ENCODE data around the gene KCNJ10.
A peak's percentile ranks its signal among the peaks of the same experiment; 100 is the strongest.

The KCNJ10 gene

DNA sequence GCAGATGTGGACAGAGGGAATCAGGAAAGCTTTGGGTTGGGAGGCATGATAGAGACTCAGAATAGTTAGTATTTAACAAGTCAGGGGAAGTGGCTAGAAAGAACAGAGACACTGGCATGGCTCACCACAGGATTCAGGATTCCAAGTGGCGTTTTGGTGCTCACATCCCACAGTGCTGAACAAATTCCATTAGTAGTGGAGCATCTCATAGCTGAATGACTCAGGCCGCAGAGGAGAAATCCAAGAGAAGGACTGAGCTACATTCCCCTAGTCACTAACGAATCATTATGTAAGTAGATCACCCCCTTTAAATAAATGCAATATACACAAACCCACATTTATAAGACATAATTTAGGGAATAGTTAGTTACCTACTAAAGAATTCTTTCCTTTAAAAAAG, 6.3 kb upstream of the KCNJ10 start:
- Histone ChIP-seq H3K4me1 (ENCODE audit: control insufficient read depth, insufficient read depth, low read length) (no peaks in the 10 kb centered on the region), H3K27ac (ENCODE audit: insufficient read depth, low read depth, low read length, poor library complexity, severe bottlenecking) (no peak overlapping the region), H3K36me3 (ENCODE audit: control insufficient read depth, insufficient read depth, low read length) (no peaks in the 10 kb centered on the region), H3K27me3 (ENCODE audit: control insufficient read depth, insufficient read depth, low read length, poor library complexity, severe bottlenecking) (peaks cover 50% of the 10 kb centered on the region), H3K4me3 (ENCODE audit: insufficient read depth, low read depth, low read length) (no peak overlapping the region), H3K9me3 (ENCODE audit: control insufficient read depth, low read length) (no peaks in the 10 kb centered on the region)
- WGBS, 2 experiments: 60 to 73% methylated on average over 2 to 3 of the region's 3 CpGs

DNA sequence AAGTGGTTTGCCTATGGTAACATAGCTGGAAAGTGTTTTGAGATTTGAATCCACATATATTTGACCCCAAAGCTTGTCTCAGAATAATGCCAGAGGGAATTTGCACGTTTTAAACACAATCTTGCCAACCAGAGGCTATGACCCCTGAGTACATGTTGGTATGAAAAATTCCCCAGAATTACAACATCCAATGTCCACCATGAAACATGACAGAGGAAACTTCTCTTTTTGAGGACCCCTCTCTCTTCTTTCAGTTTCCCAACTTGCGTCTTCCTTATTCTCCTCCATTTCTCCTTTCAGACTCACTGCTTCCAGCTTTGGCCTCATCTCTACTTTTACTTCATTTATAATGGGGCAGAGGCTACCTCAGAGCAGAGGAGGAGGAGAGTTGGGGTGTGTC, 5.9 kb upstream of the KCNJ10 start:
- Histone ChIP-seq H3K4me1 (ENCODE audit: control insufficient read depth, insufficient read depth, low read length) (peaks cover 3% of the 10 kb centered on the region), H3K4me3 (ENCODE audit: insufficient read depth, low read depth, low read length) (no peak overlapping the region), H3K36me3 (ENCODE audit: control insufficient read depth, insufficient read depth, low read length) (no peaks in the 10 kb centered on the region), H3K9me3 (ENCODE audit: control insufficient read depth, low read length) (no peaks in the 10 kb centered on the region), H3K27ac (ENCODE audit: insufficient read depth, low read depth, low read length, poor library complexity, severe bottlenecking) (no peak overlapping the region), H3K27me3 (ENCODE audit: control insufficient read depth, insufficient read depth, low read length, poor library complexity, severe bottlenecking) (peaks cover 50% of the 10 kb centered on the region)
- WGBS, 2 experiments: 75 to 79% methylated on average over 2 of the region's 2 CpGs

DNA sequence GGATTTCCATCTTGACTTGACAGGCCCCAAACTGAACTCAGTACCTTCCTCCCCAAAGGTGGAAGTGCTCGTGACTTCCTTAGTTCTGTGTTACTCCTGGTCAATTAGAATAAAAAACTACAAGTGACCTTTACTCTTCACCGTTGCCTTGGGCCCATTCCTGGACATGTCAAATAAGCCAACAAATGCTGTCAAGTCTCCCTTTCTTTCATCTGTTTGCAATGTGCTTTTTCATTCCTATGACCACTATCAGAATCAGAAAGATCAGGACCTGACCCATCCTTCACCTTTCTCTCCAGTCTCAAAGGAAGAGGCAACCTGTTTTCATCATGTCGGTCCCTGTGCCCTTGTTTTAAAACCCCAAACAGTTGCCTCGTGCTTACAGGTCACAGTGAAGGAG, 4.9 kb upstream of the KCNJ10 start:
- Histone ChIP-seq H3K36me3 (ENCODE audit: control insufficient read depth, insufficient read depth, low read length) (no peaks in the 10 kb centered on the region), H3K27ac (ENCODE audit: insufficient read depth, low read depth, low read length, poor library complexity, severe bottlenecking) (no peak overlapping the region), H3K27me3 (ENCODE audit: control insufficient read depth, insufficient read depth, low read length, poor library complexity, severe bottlenecking) (peaks cover 50% of the 10 kb centered on the region), H3K9me3 (ENCODE audit: control insufficient read depth, low read length) (no peaks in the 10 kb centered on the region), H3K4me3 (ENCODE audit: insufficient read depth, low read depth, low read length) (no peak overlapping the region), H3K4me1 (ENCODE audit: control insufficient read depth, insufficient read depth, low read length) (peaks cover 3% of the 10 kb centered on the region)
- WGBS, 2 experiments: 83 to 88% methylated on average over 4 of the region's 4 CpGs

DNA sequence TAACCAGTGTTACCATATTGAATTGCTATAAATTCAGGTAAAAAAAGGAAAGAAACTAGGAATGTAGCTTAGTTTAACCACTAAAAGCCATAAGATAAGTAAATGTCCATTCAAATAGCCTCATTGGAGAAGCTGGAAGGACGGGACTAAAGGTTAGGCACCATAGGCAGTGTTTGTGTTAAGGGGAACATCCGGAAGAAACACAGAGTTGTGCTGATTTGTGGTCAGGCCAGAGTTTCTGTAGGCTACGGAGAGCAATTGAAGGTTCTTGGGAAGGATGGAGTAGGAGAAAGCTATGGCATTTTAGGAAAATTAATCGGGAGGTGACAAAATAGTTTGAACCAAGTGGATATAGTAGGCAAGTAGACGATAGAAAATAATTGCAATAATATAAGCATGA, 1.3 kb upstream of the KCNJ10 start:
- peaks cover 14% of the 10 kb centered on the region for H3K4me1 ChIP-seq (ENCODE audit: control insufficient read depth, insufficient read depth, low read length)
- no peak overlapping the region for H3K4me3 ChIP-seq (ENCODE audit: insufficient read depth, low read depth, low read length)
- WGBS, 2 experiments: 89 to 90% methylated on average over 5 of the region's 5 CpGs
- peaks cover 53% of the 10 kb centered on the region for H3K27me3 ChIP-seq (ENCODE audit: control insufficient read depth, insufficient read depth, low read length, poor library complexity, severe bottlenecking)
- H3K9me3 ChIP-seq (ENCODE audit: control insufficient read depth, low read length): no peaks in the 10 kb centered on the region
- H3K27ac ChIP-seq (ENCODE audit: insufficient read depth, low read depth, low read length, poor library complexity, severe bottlenecking): no peak overlapping the region
- no peaks in the 10 kb centered on the region for H3K36me3 ChIP-seq (ENCODE audit: control insufficient read depth, insufficient read depth, low read length)

DNA sequence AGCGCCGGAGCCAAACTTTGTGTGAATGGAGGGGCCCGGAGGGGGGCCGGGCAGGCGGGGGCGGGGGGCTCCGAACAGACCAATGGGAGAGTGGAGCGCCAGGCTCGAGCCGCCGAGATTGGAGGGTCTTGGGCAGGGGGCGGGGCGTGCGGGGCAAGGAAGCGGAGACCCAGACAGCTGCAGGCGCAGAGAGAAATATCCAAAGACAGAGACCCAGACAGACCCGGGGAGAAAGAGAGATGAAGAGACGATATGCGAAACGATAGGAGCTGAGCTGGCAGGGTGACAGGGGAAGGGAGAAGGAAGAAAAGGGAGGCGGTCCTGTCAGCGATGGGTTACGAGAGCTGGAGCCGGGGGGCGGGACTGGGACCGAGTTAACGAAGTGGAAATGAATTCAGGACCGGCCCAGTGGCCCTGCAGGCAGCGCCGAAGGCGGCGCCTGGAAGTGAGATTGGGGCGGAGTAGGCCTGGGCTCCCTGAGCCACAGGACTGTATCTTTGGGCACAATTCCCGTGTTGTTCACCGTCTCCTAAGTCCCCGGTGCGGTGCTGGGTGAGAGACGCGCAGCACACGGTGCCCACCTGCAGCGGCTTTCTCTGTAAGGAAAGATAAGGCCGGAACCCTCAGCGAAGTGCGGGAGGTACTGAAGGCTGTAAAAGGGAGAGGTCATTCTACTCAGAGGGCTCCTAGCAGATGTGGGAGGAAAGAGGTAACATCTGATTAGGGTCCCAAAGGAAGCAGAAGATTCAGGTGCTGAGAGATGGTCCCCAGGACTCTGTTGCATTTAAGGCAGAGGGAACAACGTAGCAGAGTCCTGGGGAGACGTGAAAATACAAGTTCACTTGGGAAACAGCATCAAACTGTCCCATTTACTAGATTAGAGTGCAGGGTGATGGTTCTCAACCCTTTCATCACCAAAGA, 543 bp upstream of the KCNJ10 start:
- 3% methylated on average over 45 to 46 of the region's 46 CpGs for WGBS, 2 experiments
- H3K4me3 ChIP-seq (ENCODE audit: insufficient read depth, low read depth, low read length): peak overlapping the region; percentile 32
- no peak overlapping the region for H3K27ac ChIP-seq (ENCODE audit: insufficient read depth, low read depth, low read length, poor library complexity, severe bottlenecking)
- no peaks in the 10 kb centered on the region for H3K9me3 ChIP-seq (ENCODE audit: control insufficient read depth, low read length)
- peaks cover 53% of the 10 kb centered on the region for H3K27me3 ChIP-seq (ENCODE audit: control insufficient read depth, insufficient read depth, low read length, poor library complexity, severe bottlenecking)
- H3K4me1 ChIP-seq (ENCODE audit: control insufficient read depth, insufficient read depth, low read length): peaks cover 14% of the 10 kb centered on the region
- H3K36me3 ChIP-seq (ENCODE audit: control insufficient read depth, insufficient read depth, low read length): no peaks in the 10 kb centered on the region

DNA sequence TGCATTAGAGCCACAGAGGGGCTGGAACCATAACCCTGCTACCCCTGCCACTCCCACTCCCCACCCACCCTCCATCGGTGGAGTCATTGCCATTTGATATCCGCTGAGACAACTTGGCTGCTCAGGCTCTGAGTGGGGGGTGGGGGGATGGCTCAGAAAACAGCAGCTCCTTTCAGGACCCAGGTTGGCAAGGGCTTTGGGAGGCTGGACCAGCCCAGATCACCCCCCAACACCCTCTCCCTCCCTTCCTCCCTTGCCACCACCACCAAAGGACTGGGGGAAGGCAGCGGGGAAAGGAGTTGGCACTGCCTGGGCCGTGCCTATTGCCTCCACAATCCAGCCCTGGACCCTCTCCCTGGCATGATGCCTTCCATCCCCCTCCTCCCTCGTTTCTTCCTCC, 1.7 kb downstream of the KCNJ10 start:
- Histone ChIP-seq H3K4me1 (ENCODE audit: control insufficient read depth, insufficient read depth, low read length) (peaks cover 14% of the 10 kb centered on the region), H3K9me3 (ENCODE audit: control insufficient read depth, low read length) (no peaks in the 10 kb centered on the region), H3K36me3 (ENCODE audit: control insufficient read depth, insufficient read depth, low read length) (no peaks in the 10 kb centered on the region), H3K27ac (ENCODE audit: insufficient read depth, low read depth, low read length, poor library complexity, severe bottlenecking) (no peak overlapping the region), H3K4me3 (ENCODE audit: insufficient read depth, low read depth, low read length) (no peak overlapping the region), H3K27me3 (ENCODE audit: control insufficient read depth, insufficient read depth, low read length, poor library complexity, severe bottlenecking) (peaks cover 53% of the 10 kb centered on the region)
- WGBS, 2 experiments: 70 to 75% methylated on average over 5 of the region's 5 CpGs

DNA sequence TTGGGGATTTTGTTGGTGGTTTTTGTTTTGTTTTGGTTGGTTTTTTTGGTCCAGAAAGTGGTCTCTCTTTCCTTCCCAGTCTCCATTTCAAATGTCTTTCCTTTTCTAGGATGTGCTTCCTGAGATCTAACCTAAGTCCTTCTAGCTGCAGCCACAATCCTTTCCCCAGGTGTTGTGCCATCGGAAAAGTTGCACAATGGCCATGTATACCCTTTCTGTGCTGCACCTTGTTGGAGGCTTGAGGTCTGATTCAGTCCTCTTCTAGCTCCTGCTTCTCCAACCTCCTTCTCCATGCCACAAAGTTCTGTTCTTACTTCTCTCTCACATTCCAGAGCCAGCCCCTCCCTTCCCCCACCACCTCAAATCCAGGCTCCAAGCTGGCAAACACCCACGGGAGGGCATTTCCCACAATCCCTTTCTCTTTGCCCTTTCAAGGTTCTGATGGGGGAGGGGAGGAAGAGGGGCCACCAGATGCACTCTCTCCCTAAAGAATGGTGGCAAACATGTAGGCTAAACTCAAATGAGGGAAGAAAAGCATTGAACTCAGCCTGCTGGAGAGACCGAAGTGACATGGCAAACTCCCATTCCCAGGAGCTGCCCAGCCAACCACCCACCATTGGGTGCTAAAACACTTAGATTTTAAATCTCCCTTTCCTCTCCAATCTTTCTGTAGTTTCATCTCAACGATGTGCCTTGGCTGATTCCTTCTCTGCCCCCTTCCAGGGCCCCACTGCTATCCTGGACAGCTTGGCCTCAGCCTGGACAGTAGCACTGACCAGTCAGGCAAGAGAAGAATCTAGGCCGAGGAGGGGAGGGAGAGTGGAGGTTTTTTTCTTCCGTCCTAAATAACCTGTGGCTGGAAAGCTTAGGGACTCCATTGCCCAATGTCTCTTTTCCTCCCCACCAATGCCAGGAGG, 2.9 kb downstream of the KCNJ10 start:
- H3K27ac ChIP-seq (ENCODE audit: insufficient read depth, low read depth, low read length, poor library complexity, severe bottlenecking): no peak overlapping the region
- peaks cover 43% of the 10 kb centered on the region for H3K27me3 ChIP-seq (ENCODE audit: control insufficient read depth, insufficient read depth, low read length, poor library complexity, severe bottlenecking)
- 71 to 75% methylated on average over 6 of the region's 6 CpGs for WGBS, 2 experiments
- H3K9me3 ChIP-seq (ENCODE audit: control insufficient read depth, low read length): no peaks in the 10 kb centered on the region
- no peaks in the 10 kb centered on the region for H3K36me3 ChIP-seq (ENCODE audit: control insufficient read depth, insufficient read depth, low read length)
- H3K4me1 ChIP-seq (ENCODE audit: control insufficient read depth, insufficient read depth, low read length): peaks cover 25% of the 10 kb centered on the region
- no peak overlapping the region for H3K4me3 ChIP-seq (ENCODE audit: insufficient read depth, low read depth, low read length)

DNA sequence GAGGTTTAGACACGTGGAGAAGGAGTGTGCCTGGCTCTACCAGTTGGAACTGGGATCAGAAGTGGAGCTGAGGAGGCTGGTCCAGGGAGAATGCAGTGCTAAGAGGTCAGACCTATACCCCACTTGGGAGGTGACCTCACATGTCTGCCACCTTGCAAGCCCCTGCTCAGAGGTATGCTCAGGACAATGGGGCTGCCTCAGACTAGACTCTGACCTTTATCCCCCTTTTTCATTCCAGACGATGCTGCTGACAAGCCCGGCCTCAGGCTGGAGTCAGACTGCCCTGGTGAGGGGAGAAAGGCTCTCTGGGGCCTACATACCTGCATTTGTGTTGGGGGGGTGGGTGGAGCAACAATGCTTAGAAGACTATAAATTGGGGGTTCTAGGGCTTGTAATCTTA, 5.2 kb downstream of the KCNJ10 start:
- no peak overlapping the region for H3K4me3 ChIP-seq (ENCODE audit: insufficient read depth, low read depth, low read length)
- H3K27me3 ChIP-seq (ENCODE audit: control insufficient read depth, insufficient read depth, low read length, poor library complexity, severe bottlenecking): peaks cover 20% of the 10 kb centered on the region
- no peaks in the 10 kb centered on the region for H3K36me3 ChIP-seq (ENCODE audit: control insufficient read depth, insufficient read depth, low read length)
- WGBS, 2 experiments: 66 to 76% methylated on average over 3 of the region's 3 CpGs
- no peak overlapping the region for H3K27ac ChIP-seq (ENCODE audit: insufficient read depth, low read depth, low read length, poor library complexity, severe bottlenecking)
- H3K4me1 ChIP-seq (ENCODE audit: control insufficient read depth, insufficient read depth, low read length): peaks cover 27% of the 10 kb centered on the region
- H3K9me3 ChIP-seq (ENCODE audit: control insufficient read depth, low read length): no peaks in the 10 kb centered on the region

DNA sequence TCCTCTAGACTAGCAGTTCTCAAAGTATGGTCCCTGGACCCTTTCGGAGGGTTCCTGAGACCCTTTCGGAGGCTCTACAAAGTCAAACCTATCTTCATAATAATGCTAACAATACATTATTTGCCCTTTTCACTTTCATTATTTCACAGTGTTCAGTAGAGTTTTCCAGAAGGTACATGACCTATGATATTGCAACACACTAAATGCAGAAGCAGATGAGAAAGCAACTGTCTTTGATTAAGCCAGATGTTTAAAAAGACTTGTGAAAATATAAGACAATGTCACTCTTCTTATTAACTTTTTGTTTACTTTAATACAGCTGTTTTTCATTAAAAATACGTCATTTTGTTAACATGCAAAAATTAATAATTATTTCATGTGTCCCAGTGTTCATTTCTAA, 5.8 kb downstream of the KCNJ10 start:
- peaks cover 14% of the 10 kb centered on the region for H3K27me3 ChIP-seq (ENCODE audit: control insufficient read depth, insufficient read depth, low read length, poor library complexity, severe bottlenecking)
- WGBS, 2 experiments: 91% methylated on average over 2 to 3 of the region's 3 CpGs
- no peaks in the 10 kb centered on the region for H3K9me3 ChIP-seq (ENCODE audit: control insufficient read depth, low read length)
- peaks cover 27% of the 10 kb centered on the region for H3K4me1 ChIP-seq (ENCODE audit: control insufficient read depth, insufficient read depth, low read length)
- H3K27ac ChIP-seq (ENCODE audit: insufficient read depth, low read depth, low read length, poor library complexity, severe bottlenecking): no peak overlapping the region
- no peaks in the 10 kb centered on the region for H3K36me3 ChIP-seq (ENCODE audit: control insufficient read depth, insufficient read depth, low read length)
- H3K4me3 ChIP-seq (ENCODE audit: insufficient read depth, low read depth, low read length): no peak overlapping the region

DNA sequence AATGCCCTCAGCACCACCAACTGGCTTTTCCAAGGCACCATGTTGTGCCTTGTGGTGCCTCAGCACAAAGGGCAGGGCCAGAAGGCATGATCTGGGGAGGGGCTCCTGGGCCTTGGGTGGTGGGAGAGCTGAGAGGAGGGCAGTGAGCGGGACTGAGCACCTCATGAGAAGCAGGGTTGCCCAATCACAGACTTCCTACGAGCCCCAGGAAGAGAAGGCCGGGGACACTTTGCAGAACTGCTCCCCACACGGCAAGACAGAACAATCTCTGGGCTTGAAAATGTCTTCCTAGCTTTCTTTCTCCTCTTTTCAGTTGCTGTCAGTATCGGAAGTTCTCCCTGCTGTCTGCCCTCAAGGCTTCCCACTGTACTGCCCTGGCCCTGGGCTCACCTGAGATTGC, 6.8 kb downstream of the KCNJ10 start:
- no peak overlapping the region for H3K4me3 ChIP-seq (ENCODE audit: insufficient read depth, low read depth, low read length)
- H3K27ac ChIP-seq (ENCODE audit: insufficient read depth, low read depth, low read length, poor library complexity, severe bottlenecking): no peak overlapping the region
- 90 to 91% methylated on average over 5 of the region's 5 CpGs for WGBS, 2 experiments
- H3K27me3 ChIP-seq (ENCODE audit: control insufficient read depth, insufficient read depth, low read length, poor library complexity, severe bottlenecking): peaks cover 7% of the 10 kb centered on the region
- no peaks in the 10 kb centered on the region for H3K36me3 ChIP-seq (ENCODE audit: control insufficient read depth, insufficient read depth, low read length)
- H3K9me3 ChIP-seq (ENCODE audit: control insufficient read depth, low read length): no peaks in the 10 kb centered on the region
- H3K4me1 ChIP-seq (ENCODE audit: control insufficient read depth, insufficient read depth, low read length): peaks cover 27% of the 10 kb centered on the region

Measured in ectodermal cell (in vitro differentiated cells).